Measurements from ENCODE around the gene ARGLU1. TPM values are rescaled to one million over a fixed set of nuclear protein-coding genes. Genes with fewer than 3 reads are reported as not detected.
A peak's percentile ranks its signal among the peaks of the same experiment; 100 is the strongest.

The ARGLU1 gene
- total and polyA plus RNA-seq, 9 of the 15 experiments (the other 6 are each of a cell fraction or from before 2014, with no cell fraction given): 19.3 to 99.9 (median 49.3) TPM

DNA sequence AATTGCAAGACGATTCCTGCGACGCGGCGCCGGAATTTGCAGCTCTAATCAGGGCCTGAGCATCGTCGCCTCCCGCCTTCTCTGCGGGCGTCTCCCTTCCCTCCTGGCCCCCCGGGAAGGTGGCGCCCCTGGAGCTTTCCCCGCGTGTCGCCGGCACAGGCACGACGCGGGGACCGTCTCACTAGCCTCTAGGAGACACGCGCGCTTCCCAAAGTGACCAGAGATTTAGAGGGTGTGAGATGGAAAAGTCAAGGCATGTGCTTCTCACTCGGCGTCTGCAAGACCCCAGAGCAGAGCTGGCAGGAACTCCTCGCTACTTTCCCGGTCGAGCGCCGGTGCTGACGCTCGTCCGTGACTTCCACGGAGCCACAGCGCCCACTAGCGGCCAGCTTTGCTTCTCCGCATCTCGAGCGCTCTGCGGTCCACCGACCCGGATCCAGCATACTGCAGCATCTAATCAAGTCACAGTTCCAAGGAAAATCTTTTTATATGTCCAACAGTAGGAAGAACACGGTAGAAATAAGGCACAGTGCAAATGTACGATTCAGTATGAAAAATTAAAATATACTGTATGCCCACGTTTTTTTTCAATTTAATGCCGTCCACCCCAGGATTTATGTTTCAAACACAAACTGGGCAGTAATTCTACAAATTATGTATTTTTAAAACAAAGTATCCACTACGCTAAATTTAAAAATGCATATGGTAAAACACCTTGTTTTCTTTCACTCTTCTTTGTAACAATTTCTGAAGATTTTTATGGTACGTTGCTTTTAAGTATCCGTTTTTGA, 31.5 kb downstream of the ARGLU1 start (continued):
- TF ChIP-seq, protein P1, sequence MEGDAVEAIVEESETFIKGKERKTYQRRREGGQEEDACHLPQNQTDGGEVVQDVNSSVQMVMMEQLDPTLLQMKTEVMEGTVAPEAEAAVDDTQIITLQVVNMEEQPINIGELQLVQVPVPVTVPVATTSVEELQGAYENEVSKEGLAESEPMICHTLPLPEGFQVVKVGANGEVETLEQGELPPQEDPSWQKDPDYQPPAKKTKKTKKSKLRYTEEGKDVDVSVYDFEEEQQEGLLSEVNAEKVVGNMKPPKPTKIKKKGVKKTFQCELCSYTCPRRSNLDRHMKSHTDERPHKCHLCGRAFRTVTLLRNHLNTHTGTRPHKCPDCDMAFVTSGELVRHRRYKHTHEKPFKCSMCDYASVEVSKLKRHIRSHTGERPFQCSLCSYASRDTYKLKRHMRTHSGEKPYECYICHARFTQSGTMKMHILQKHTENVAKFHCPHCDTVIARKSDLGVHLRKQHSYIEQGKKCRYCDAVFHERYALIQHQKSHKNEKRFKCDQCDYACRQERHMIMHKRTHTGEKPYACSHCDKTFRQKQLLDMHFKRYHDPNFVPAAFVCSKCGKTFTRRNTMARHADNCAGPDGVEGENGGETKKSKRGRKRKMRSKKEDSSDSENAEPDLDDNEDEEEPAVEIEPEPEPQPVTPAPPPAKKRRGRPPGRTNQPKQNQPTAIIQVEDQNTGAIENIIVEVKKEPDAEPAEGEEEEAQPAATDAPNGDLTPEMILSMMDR (IDR thresholded peaks at IDR 0.05 in 2 of 3, conservative IDR thresholded peaks at IDR 0.05 in 1 of 3; ENCODE audit: insufficient read depth in 2 of 3, low read depth in 1 of 3, low read length in 3 of 3): peak; percentile 75 to 82 (median 76)
- TF ChIP-seq NFATC3 (IDR thresholded peaks at IDR 0.05): no peak
- TF ChIP-seq, protein P2, sequence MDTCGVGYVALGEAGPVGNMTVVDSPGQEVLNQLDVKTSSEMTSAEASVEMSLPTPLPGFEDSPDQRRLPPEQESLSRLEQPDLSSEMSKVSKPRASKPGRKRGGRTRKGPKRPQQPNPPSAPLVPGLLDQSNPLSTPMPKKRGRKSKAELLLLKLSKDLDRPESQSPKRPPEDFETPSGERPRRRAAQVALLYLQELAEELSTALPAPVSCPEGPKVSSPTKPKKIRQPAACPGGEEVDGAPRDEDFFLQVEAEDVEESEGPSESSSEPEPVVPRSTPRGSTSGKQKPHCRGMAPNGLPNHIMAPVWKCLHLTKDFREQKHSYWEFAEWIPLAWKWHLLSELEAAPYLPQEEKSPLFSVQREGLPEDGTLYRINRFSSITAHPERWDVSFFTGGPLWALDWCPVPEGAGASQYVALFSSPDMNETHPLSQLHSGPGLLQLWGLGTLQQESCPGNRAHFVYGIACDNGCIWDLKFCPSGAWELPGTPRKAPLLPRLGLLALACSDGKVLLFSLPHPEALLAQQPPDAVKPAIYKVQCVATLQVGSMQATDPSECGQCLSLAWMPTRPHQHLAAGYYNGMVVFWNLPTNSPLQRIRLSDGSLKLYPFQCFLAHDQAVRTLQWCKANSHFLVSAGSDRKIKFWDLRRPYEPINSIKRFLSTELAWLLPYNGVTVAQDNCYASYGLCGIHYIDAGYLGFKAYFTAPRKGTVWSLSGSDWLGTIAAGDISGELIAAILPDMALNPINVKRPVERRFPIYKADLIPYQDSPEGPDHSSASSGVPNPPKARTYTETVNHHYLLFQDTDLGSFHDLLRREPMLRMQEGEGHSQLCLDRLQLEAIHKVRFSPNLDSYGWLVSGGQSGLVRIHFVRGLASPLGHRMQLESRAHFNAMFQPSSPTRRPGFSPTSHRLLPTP (IDR thresholded peaks at IDR 0.05; ENCODE audit: borderline replicate concordance, extremely low read depth, insufficient read length): no peak
- TF ChIP-seq ZKSCAN8 (CRISPR knock-in tag; IDR thresholded peaks at IDR 0.05): no peak
- TF ChIP-seq, protein P3, sequence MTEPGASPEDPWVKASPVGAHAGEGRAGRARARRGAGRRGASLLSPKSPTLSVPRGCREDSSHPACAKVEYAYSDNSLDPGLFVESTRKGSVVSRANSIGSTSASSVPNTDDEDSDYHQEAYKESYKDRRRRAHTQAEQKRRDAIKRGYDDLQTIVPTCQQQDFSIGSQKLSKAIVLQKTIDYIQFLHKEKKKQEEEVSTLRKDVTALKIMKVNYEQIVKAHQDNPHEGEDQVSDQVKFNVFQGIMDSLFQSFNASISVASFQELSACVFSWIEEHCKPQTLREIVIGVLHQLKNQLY (CRISPR knock-in tag; conservative IDR thresholded peaks at IDR 0.05): no peak
- TF ChIP-seq CBFA2T3 (IDR thresholded peaks at IDR 0.05): no peak
- TF ChIP-seq POLR3A (IDR thresholded peaks at IDR 0.05; ENCODE audit: borderline replicate concordance, extremely low read depth, insufficient read depth, insufficient read length): no peak
- TF ChIP-seq, protein P4, sequence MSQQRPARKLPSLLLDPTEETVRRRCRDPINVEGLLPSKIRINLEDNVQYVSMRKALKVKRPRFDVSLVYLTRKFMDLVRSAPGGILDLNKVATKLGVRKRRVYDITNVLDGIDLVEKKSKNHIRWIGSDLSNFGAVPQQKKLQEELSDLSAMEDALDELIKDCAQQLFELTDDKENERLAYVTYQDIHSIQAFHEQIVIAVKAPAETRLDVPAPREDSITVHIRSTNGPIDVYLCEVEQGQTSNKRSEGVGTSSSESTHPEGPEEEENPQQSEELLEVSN (IDR thresholded peaks at IDR 0.05; ENCODE audit: borderline replicate concordance in 1 of 2, extremely low read depth in 1 of 2, insufficient read depth in 1 of 2, insufficient read length in 1 of 2, low read depth in 1 of 2, low read length in 1 of 2, poor library complexity in 1 of 2, severe bottlenecking in 1 of 2): peak in 1 of 2 experiments; percentile 56
- peak; percentile 71 for TF ChIP-seq SMC3 (conservative IDR thresholded peaks at IDR 0.05; ENCODE audit: insufficient read depth, low read depth, low read length)
- TF ChIP-seq, protein P5, sequence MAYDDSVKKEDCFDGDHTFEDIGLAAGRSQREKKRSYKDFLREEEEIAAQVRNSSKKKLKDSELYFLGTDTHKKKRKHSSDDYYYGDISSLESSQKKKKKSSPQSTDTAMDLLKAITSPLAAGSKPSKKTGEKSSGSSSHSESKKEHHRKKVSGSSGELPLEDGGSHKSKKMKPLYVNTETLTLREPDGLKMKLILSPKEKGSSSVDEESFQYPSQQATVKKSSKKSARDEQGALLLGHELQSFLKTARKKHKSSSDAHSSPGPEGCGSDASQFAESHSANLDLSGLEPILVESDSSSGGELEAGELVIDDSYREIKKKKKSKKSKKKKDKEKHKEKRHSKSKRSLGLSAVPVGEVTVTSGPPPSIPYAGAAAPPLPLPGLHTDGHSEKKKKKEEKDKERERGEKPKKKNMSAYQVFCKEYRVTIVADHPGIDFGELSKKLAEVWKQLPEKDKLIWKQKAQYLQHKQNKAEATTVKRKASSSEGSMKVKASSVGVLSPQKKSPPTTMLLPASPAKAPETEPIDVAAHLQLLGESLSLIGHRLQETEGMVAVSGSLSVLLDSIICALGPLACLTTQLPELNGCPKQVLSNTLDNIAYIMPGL (CRISPR knock-in tag; IDR thresholded peaks at IDR 0.05): no peak
- peak; percentile 56 to 73 for TF ChIP-seq RAD21 (CRISPR knock-in tag; conservative IDR thresholded peaks at IDR 0.05 in 1 of 2, IDR thresholded peaks at IDR 0.05 in 1 of 2)
- TF ChIP-seq ZNF232 (CRISPR knock-in tag; IDR thresholded peaks at IDR 0.05): no peak
- TF ChIP-seq ZNF561 (CRISPR knock-in tag; conservative IDR thresholded peaks at IDR 0.05): no peak
- TF ChIP-seq, protein P6, sequence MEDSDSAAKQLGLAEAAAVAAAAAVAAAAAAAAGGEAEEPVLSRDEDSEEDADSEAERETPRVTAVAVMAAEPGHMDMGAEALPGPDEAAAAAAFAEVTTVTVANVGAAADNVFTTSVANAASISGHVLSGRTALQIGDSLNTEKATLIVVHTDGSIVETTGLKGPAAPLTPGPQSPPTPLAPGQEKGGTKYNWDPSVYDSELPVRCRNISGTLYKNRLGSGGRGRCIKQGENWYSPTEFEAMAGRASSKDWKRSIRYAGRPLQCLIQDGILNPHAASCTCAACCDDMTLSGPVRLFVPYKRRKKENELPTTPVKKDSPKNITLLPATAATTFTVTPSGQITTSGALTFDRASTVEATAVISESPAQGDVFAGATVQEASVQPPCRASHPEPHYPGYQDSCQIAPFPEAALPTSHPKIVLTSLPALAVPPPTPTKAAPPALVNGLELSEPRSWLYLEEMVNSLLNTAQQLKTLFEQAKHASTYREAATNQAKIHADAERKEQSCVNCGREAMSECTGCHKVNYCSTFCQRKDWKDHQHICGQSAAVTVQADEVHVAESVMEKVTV (CRISPR knock-in tag; IDR thresholded peaks at IDR 0.05): 0 out of 2 replicates have a peak, but pooled peaks have one; percentile 10
